AG04449 (cell line): ENCODE data around the gene FGF23.

Experiments used
- CTCF ChIA-PET: fragments of 350-600 bp; formaldehyde crosslinking; extraction: SDS; loops from one replicate; lab custom pipeline; 2021; ENCODE audit warnings: antibody characterized with exemption; lab: Yijun Ruan, JAX
- POLR2A ChIA-PET: fragments of 400-600, 350-600 bp; formaldehyde crosslinking; extraction: SDS; loops from one replicate; lab custom pipeline; 2020; ENCODE audit warnings: antibody characterized with exemption, inconsistent platforms; lab: Yijun Ruan, JAX
- DNase-seq: peaks from one replicate; pipeline ENCODE4 v3.0.0-alpha.2; 2010; ENCODE audit warnings: low read depth, low spot score
- H3K4me3 ChIP-seq: 2 replicates; pipeline ENCODE4 v1.5.1; 2011; ENCODE audit warnings: low read depth, mild to moderate bottlenecking, control low read depth, low read length
- CTCF ChIP-seq: IDR thresholded peaks from one replicate; pipeline ENCODE4 v1.5.1; 2011; ENCODE audit warnings: mild to moderate bottlenecking, moderate library complexity, low read length, control low read depth, inconsistent platforms; ENCODE audit not compliant: insufficient read depth; ENCODE audit errors: missing control alignments

The FGF23 gene

GRCh38 chr12:4418913-4419312, 39.4 kb upstream of the FGF23 start:
- H3K4me3 ChIP-seq: no peak overlapping the region
- TF ChIP-seq CTCF: no peak
- ChIA-PET POLR2A (no interaction called here), CTCF (no interaction called here)
- no peak for DNase-seq

- no peak for DNase-seq
- no peak for TF ChIP-seq CTCF
- ChIA-PET POLR2A (no interaction called here), CTCF (interaction anchor here (1.0 kb wide), 1 partner anchor 13 kb away, joined by 3 read pairs; no protein-coding TSS in a partner anchor)
- no peak overlapping the region for H3K4me3 ChIP-seq
These were observed 38.4 kb upstream of the FGF23 start for GRCh38 chr12:4417936-4418335.

GRCh38 chr12:4417455-4417854, 37.9 kb upstream of the FGF23 start:
- ChIA-PET CTCF (interaction anchor here (1.0 kb wide), 1 partner anchor 14 kb away, joined by 3 read pairs; no protein-coding TSS in a partner anchor), POLR2A (no interaction called here)
- H3K4me3 ChIP-seq: no peak overlapping the region
- no peak for TF ChIP-seq CTCF
- DNase-seq: no peak

- POLR2A ChIA-PET: no interaction called here
- CTCF ChIA-PET: no interaction called here
- TF ChIP-seq CTCF: no peak
- H3K4me3 ChIP-seq: no peak overlapping the region
- no peak for DNase-seq
These were observed 36.8 kb upstream of the FGF23 start for GRCh38 chr12:4416276-4416675.

- no peak for TF ChIP-seq CTCF
- DNase-seq: no peak
- CTCF ChIA-PET: interaction anchor here (1.3 to 2.4 kb wide), 4 partner anchors 8 to 115 kb away, joined by 3 to 16 read pairs (median 4); no protein-coding TSS in a partner anchor
- POLR2A ChIA-PET: no interaction called here
- H3K4me3 ChIP-seq: no peak overlapping the region
These were observed 33.0 kb upstream of the FGF23 start for GRCh38 chr12:4412465-4412864.

DNA sequence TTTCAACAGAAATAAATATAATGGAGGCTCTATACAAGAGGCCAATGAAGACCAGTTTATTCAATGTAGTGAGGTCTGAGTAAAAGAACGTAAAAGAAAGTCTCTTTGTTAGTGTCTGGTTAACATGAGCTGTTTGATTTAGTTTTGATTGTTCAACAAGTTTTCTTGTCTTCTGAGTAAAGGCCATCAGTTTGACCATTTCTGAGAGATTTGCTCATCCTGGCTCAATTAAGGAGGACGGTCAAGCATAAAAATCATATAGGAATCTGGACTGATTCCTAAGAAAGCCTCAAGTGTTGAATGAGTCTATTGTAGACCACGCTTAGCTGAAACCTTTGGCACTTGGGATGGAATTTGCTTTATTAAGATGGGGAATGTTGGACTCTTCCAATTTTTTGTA, 32.5 kb upstream of the FGF23 start:
- ChIA-PET CTCF (interaction anchor here (1.3 to 2.4 kb wide), 4 partner anchors 9 to 115 kb away, joined by 3 to 16 read pairs (median 4); no protein-coding TSS in a partner anchor), POLR2A (no interaction called here)
- H3K4me3 ChIP-seq: no peak overlapping the region
- DNase-seq: no peak
- no peak for TF ChIP-seq CTCF
